ENCODE data around the gene MYO1G. TPM values are rescaled to one million over a fixed set of nuclear protein-coding genes. Genes with fewer than 3 reads are reported as not detected.

Gene MYO1G
- total RNA-seq, 1 experiment from 2014 or later: 0.11 TPM

DNA sequence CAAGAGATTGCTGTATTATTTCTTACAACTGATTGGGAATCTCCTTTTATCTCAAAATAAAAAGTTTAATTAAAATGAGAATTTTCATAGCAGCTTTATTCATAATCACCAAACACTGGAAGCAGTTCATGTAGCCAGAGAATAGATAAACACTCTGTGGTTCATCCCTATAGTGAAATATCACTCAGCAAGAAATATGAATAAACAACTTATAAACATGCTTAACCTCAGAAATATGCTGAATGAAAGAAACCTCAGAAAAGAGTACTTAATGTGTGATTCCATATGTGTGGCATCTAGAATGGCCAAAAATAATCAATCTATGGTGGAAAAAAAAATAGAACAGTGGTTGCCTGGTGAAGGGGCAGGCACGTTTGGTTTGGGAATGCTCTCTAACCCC lies 33.3 kb downstream of the MYO1G start:
- no peaks in the 10 kb centered on the region for H3F3A ChIP-seq (ENCODE audit: low read length, unreplicated experiment)
- POLR2A ChIA-PET (ENCODE audit: unreplicated experiment): no interaction called here
- no peak overlapping the region for H3K9ac ChIP-seq (ENCODE audit: low read length)
- DNase-seq (no peak), ATAC-seq (no peak)
- no peaks in the 10 kb centered on the region for H3K9me2 ChIP-seq (replicated peaks; ENCODE audit: low read length)
- no peaks in the 10 kb centered on the region for H4K20me1 ChIP-seq (ENCODE audit: low read length)
- H3K79me2 ChIP-seq (ENCODE audit: low read length): no peaks in the 10 kb centered on the region
- TF ChIP-seq EZH2phosphoT487 (IDR thresholded peaks at IDR 0.05; ENCODE audit: borderline replicate concordance, low read length) (no peak), EZH2 (IDR thresholded peaks at IDR 0.05; ENCODE audit: low read length, unreplicated experiment) (no peak)
- TF ChIP-seq, protein P1, sequence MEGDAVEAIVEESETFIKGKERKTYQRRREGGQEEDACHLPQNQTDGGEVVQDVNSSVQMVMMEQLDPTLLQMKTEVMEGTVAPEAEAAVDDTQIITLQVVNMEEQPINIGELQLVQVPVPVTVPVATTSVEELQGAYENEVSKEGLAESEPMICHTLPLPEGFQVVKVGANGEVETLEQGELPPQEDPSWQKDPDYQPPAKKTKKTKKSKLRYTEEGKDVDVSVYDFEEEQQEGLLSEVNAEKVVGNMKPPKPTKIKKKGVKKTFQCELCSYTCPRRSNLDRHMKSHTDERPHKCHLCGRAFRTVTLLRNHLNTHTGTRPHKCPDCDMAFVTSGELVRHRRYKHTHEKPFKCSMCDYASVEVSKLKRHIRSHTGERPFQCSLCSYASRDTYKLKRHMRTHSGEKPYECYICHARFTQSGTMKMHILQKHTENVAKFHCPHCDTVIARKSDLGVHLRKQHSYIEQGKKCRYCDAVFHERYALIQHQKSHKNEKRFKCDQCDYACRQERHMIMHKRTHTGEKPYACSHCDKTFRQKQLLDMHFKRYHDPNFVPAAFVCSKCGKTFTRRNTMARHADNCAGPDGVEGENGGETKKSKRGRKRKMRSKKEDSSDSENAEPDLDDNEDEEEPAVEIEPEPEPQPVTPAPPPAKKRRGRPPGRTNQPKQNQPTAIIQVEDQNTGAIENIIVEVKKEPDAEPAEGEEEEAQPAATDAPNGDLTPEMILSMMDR (conservative IDR thresholded peaks at IDR 0.05; ENCODE audit: low read depth, low read length): no peak
- H3K9me3 ChIP-seq (ENCODE audit: low read length): no peaks in the 10 kb centered on the region
- H2AFZ ChIP-seq (ENCODE audit: low read length): no peak overlapping the region
- no peaks in the 10 kb centered on the region for H3K4me1 ChIP-seq (ENCODE audit: insufficient read depth, low read length)
- intact Hi-C loops (cut with micrococcal nuclease): no loop called here
- no TSS peak for BruUV-seq (replicated peaks)
- no peak overlapping the region for H3K4me3 ChIP-seq (ENCODE audit: low read length)
- CTCF ChIA-PET: no interaction called here
- no peak overlapping the region for H3K4me2 ChIP-seq (ENCODE audit: low read length)
- no peak overlapping the region for H3K27ac ChIP-seq (ENCODE audit: low read length)
- no peaks in the 10 kb centered on the region for H3K27me3 ChIP-seq (ENCODE audit: low read length)
- no peaks in the 10 kb centered on the region for H3K36me3 ChIP-seq (ENCODE audit: low read depth, low read length)

DNA sequence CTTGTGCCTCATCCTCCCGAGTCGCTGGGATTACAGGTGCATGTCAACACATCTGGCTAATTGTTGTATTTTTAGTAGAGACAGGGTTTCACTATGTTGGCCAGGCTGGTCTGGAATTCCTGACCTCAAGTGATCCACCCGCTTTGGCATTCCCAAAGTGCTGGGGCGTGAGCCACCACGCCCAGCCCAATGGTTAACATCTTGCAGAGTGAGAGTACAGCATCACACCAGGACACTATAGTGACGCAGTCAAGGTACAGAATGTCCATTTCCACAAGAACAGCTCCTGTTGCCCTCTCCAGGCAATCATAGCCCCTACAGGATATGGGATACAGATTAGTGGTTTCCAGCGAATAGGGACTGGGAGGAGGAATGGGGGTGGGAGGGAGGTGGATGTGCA lies 34.0 kb downstream of the MYO1G start:
- Histone ChIP-seq H3K9me3 (ENCODE audit: low read length) (no peaks in the 10 kb centered on the region), H3K9me2 (replicated peaks; ENCODE audit: low read length) (no peaks in the 10 kb centered on the region), H3F3A (ENCODE audit: low read length, unreplicated experiment) (no peaks in the 10 kb centered on the region), H3K27me3 (ENCODE audit: low read length) (no peaks in the 10 kb centered on the region), H3K4me2 (ENCODE audit: low read length) (no peak overlapping the region), H2AFZ (ENCODE audit: low read length) (no peak overlapping the region), H3K4me3 (ENCODE audit: low read length) (no peak overlapping the region), H4K20me1 (ENCODE audit: low read length) (no peaks in the 10 kb centered on the region), H3K36me3 (ENCODE audit: low read depth, low read length) (no peaks in the 10 kb centered on the region), H3K79me2 (ENCODE audit: low read length) (no peaks in the 10 kb centered on the region), H3K27ac (ENCODE audit: low read length) (no peak overlapping the region), H3K9ac (ENCODE audit: low read length) (no peak overlapping the region), H3K4me1 (ENCODE audit: insufficient read depth, low read length) (no peaks in the 10 kb centered on the region)
- ChIA-PET POLR2A (ENCODE audit: unreplicated experiment) (no interaction called here), CTCF (no interaction called here)
- DNase-seq (no peak), ATAC-seq (no peak)
- intact Hi-C loops (cut with micrococcal nuclease): no loop called here
- TF ChIP-seq EZH2 (IDR thresholded peaks at IDR 0.05; ENCODE audit: low read length, unreplicated experiment) (no peak), EZH2phosphoT487 (IDR thresholded peaks at IDR 0.05; ENCODE audit: borderline replicate concordance, low read length) (no peak)
- TF ChIP-seq, protein P1 (conservative IDR thresholded peaks at IDR 0.05; ENCODE audit: low read depth, low read length): no peak
- no TSS peak for BruUV-seq (replicated peaks)

GRCh38 chr7:44943631-44944030 lies 35.2 kb downstream of the MYO1G start:
- Histone ChIP-seq H3K4me1 (ENCODE audit: insufficient read depth, low read length) (no peaks in the 10 kb centered on the region), H3K36me3 (ENCODE audit: low read depth, low read length) (no peaks in the 10 kb centered on the region), H3K79me2 (ENCODE audit: low read length) (no peaks in the 10 kb centered on the region), H3K4me2 (ENCODE audit: low read length) (no peak overlapping the region), H4K20me1 (ENCODE audit: low read length) (no peaks in the 10 kb centered on the region), H3K9ac (ENCODE audit: low read length) (no peak overlapping the region), H2AFZ (ENCODE audit: low read length) (no peak overlapping the region), H3K27me3 (ENCODE audit: low read length) (0 out of 2 replicates have a peak, but pooled peaks cover under 1% of the 10 kb centered on the region), H3K9me3 (ENCODE audit: low read length) (no peaks in the 10 kb centered on the region), H3F3A (ENCODE audit: low read length, unreplicated experiment) (no peaks in the 10 kb centered on the region), H3K27ac (ENCODE audit: low read length) (no peak overlapping the region), H3K9me2 (replicated peaks; ENCODE audit: low read length) (no peaks in the 10 kb centered on the region), H3K4me3 (ENCODE audit: low read length) (no peak overlapping the region)
- ChIA-PET CTCF (interaction anchor here (0.6 kb wide), 1 partner anchor 408 kb away, joined by 10 read pairs; no protein-coding TSS in a partner anchor), POLR2A (ENCODE audit: unreplicated experiment) (no interaction called here)
- ATAC-seq: no peak
- DNase-seq: no peak
- intact Hi-C loops (cut with micrococcal nuclease): no loop called here
- TF ChIP-seq EZH2 (IDR thresholded peaks at IDR 0.05; ENCODE audit: low read length, unreplicated experiment) (no peak), EZH2phosphoT487 (IDR thresholded peaks at IDR 0.05; ENCODE audit: borderline replicate concordance, low read length) (no peak)
- TF ChIP-seq, protein P1 (conservative IDR thresholded peaks at IDR 0.05; ENCODE audit: low read depth, low read length): no peak
- BruUV-seq (replicated peaks): no TSS peak
